ENCODE measurements around the gene DMRT1. TPM values are rescaled to one million over a fixed set of nuclear protein-coding genes. Genes with fewer than 3 reads are reported as not detected.
"Not testable (repeated sequence)": the region's sequence is repeated elsewhere in the genome, so short reads cannot be mapped to it uniquely, and the experiment has no call there.

Gene DMRT1
- total RNA-seq, 1 donor from 2014 or later: not detected

- Mint-ChIP-seq H3K9me3 (ENCODE audit: unreplicated experiment) (no peaks in the 10 kb centered on the region), H3K4me1 (ENCODE audit: unreplicated experiment) (no peaks in the 10 kb centered on the region), H3K27ac (ENCODE audit: unreplicated experiment) (no peak overlapping the region), H3K27me3 (ENCODE audit: unreplicated experiment) (peaks cover 5% of the 10 kb centered on the region), H3K36me3 (ENCODE audit: unreplicated experiment) (no peaks in the 10 kb centered on the region), H3K4me3 (ENCODE audit: unreplicated experiment) (no peak overlapping the region)
- no peak for DNase-seq (ENCODE audit: extremely low spot score, unreplicated experiment)
- no peak for TF ChIP-seq CTCF (IDR thresholded peaks at IDR 0.05)
Measured at GRCh38 chr9:903886-904285, 62.4 kb downstream of the DMRT1 start.

- Mint-ChIP-seq H3K27ac (ENCODE audit: unreplicated experiment) (no peak overlapping the region), H3K36me3 (ENCODE audit: unreplicated experiment) (no peaks in the 10 kb centered on the region), H3K4me3 (ENCODE audit: unreplicated experiment) (no peak overlapping the region), H3K27me3 (ENCODE audit: unreplicated experiment) (peaks cover 11% of the 10 kb centered on the region), H3K4me1 (ENCODE audit: unreplicated experiment) (no peaks in the 10 kb centered on the region), H3K9me3 (ENCODE audit: unreplicated experiment) (no peaks in the 10 kb centered on the region)
- DNase-seq (ENCODE audit: extremely low spot score, unreplicated experiment): no peak
- no peak for TF ChIP-seq CTCF (IDR thresholded peaks at IDR 0.05)
Measured at GRCh38 chr9:905906-906305, 64.4 kb downstream of the DMRT1 start.

GRCh38 chr9:908536-909205 is 67.2 kb downstream of the DMRT1 start:
- no peaks in the 10 kb centered on the region for H3K4me1 Mint-ChIP-seq (ENCODE audit: unreplicated experiment)
- H3K4me3 Mint-ChIP-seq (ENCODE audit: unreplicated experiment): no peak overlapping the region
- no peak for TF ChIP-seq CTCF (IDR thresholded peaks at IDR 0.05)
- H3K36me3 Mint-ChIP-seq (ENCODE audit: unreplicated experiment): no peaks in the 10 kb centered on the region
- no peak overlapping the region for H3K27ac Mint-ChIP-seq (ENCODE audit: unreplicated experiment)
- no peak for DNase-seq (ENCODE audit: extremely low spot score, unreplicated experiment)
- no peaks in the 10 kb centered on the region for H3K9me3 Mint-ChIP-seq (ENCODE audit: unreplicated experiment)
- peaks cover 11% of the 10 kb centered on the region for H3K27me3 Mint-ChIP-seq (ENCODE audit: unreplicated experiment)

- DNase-seq (ENCODE audit: extremely low spot score, unreplicated experiment): no peak
- Mint-ChIP-seq H3K4me3 (ENCODE audit: unreplicated experiment) (no peak overlapping the region), H3K27ac (ENCODE audit: unreplicated experiment) (no peak overlapping the region), H3K4me1 (ENCODE audit: unreplicated experiment) (no peaks in the 10 kb centered on the region), H3K27me3 (ENCODE audit: unreplicated experiment) (peaks cover 11% of the 10 kb centered on the region), H3K36me3 (ENCODE audit: unreplicated experiment) (no peaks in the 10 kb centered on the region), H3K9me3 (ENCODE audit: unreplicated experiment) (no peaks in the 10 kb centered on the region)
- no peak for TF ChIP-seq CTCF (IDR thresholded peaks at IDR 0.05)
Measured at GRCh38 chr9:911005-911404, 69.5 kb downstream of the DMRT1 start.

- Mint-ChIP-seq H3K27ac (ENCODE audit: unreplicated experiment) (no peak overlapping the region), H3K4me3 (ENCODE audit: unreplicated experiment) (no peak overlapping the region), H3K9me3 (ENCODE audit: unreplicated experiment) (no peaks in the 10 kb centered on the region), H3K27me3 (ENCODE audit: unreplicated experiment) (peaks cover 9% of the 10 kb centered on the region), H3K36me3 (ENCODE audit: unreplicated experiment) (no peaks in the 10 kb centered on the region), H3K4me1 (ENCODE audit: unreplicated experiment) (no peaks in the 10 kb centered on the region)
- DNase-seq (ENCODE audit: extremely low spot score, unreplicated experiment): no peak
- TF ChIP-seq CTCF (IDR thresholded peaks at IDR 0.05): no peak
Measured at GRCh38 chr9:912776-913175, 71.3 kb downstream of the DMRT1 start.

GRCh38 chr9:913526-913925 is 72.0 kb downstream of the DMRT1 start:
- not testable (repeated sequence) for H3K4me1 Mint-ChIP-seq (ENCODE audit: unreplicated experiment); H3K27me3 Mint-ChIP-seq (ENCODE audit: unreplicated experiment); H3K27ac Mint-ChIP-seq (ENCODE audit: unreplicated experiment); H3K4me3 Mint-ChIP-seq (ENCODE audit: unreplicated experiment); DNase-seq (ENCODE audit: extremely low spot score, unreplicated experiment); H3K36me3 Mint-ChIP-seq (ENCODE audit: unreplicated experiment); H3K9me3 Mint-ChIP-seq (ENCODE audit: unreplicated experiment)

Measured in osteocyte (in vitro differentiated cells).